GM12878 (cell line): ENCODE results near the gene CTNNA3. TPM values are rescaled to one million over a fixed set of nuclear protein-coding genes. Genes with fewer than 3 reads are reported as not detected.

Experiments
- ATAC-seq: fragments of 200-7000 bp; cut with Tn5 transposase; 3 replicates; pipeline ENCODE4 v1.9.1; 2020; ENCODE audit warnings: mild to moderate bottlenecking, moderate library complexity
- BruUV-seq: library from RNA; stranded (reverse); fragments of 400-500 nt; replicated peaks from 2 replicates; lab custom pipeline; 2021; lab: Mats Ljungman, UMichigan
- CTCF ChIA-PET: fragments of 300-600 bp; sonication (Branson Sonifier 250); formaldehyde crosslinking; extraction: SDS; loops from one replicate; lab custom pipeline; 2021; ENCODE audit warnings: inconsistent platforms; lab: Yijun Ruan, JAX
- POLR2A ChIA-PET: fragments of 350-600 bp; formaldehyde crosslinking; extraction: SDS; loops from one replicate; lab custom pipeline; 2021; ENCODE audit warnings: inconsistent platforms; lab: Charles Lee
- RAD21 ChIA-PET: fragments of 300-600 bp; sonication (Branson Sonifier 250); formaldehyde crosslinking; loops from one replicate; lab custom pipeline; 2023; ENCODE audit warnings: antibody characterized with exemption; ENCODE audit not compliant: unreplicated experiment; lab: Charles Lee
- SMC1A ChIA-PET: fragments of 300-600 bp; sonication (Branson Sonifier 250); formaldehyde crosslinking; loops from one replicate; lab custom pipeline; 2023; ENCODE audit not compliant: unreplicated experiment, uncharacterized antibody; lab: Charles Lee
- DNase-seq: peaks from one replicate; pipeline ENCODE4 v3.0.0-alpha.2; 2011; ENCODE audit warnings: low read depth, low spot score
- FAIRE-seq: peaks from 3 replicates; lab custom pipeline; 2011; peaks lifted over from hg19 to GRCh38; lab: Jason Lieb, UNC
- H2AFZ ChIP-seq: 2 replicates; pipeline ENCODE4 v1.6.0; 2011; ENCODE audit warnings: low read depth, low read length, control low read depth; ENCODE audit not compliant: control insufficient read depth
- H3K27ac ChIP-seq: 2 replicates; pipeline ENCODE4 v1.5.1; 2011; ENCODE audit warnings: control low read depth; ENCODE audit not compliant: control insufficient read depth, insufficient read depth
- H3K27me3 ChIP-seq, 2 experiments: replicated peaks in 1 of 2; 2 replicates each; pipeline versions ENCODE4 v1.6.0 to v1.6.1; 2011; ENCODE audit warnings: low read length in 1 of 2; ENCODE audit not compliant: control insufficient read depth in 2 of 2, insufficient read depth in 2 of 2
- H3K36me3 ChIP-seq, 2 experiments: 2 replicates each; pipeline ENCODE4 v1.5.1; 2011; ENCODE audit warnings: low read length in 1 of 2; ENCODE audit not compliant: control insufficient read depth in 2 of 2, insufficient read depth in 2 of 2
- H3K4me1 ChIP-seq: 2 replicates; pipeline ENCODE4 v1.6.1; 2011; ENCODE audit warnings: mild to moderate bottlenecking, low read length, moderate library complexity, mixed read lengths; ENCODE audit not compliant: control insufficient read depth, insufficient read depth
- H3K4me2 ChIP-seq: 2 replicates; pipeline ENCODE4 v1.6.0; 2011; ENCODE audit warnings: control low read depth; ENCODE audit not compliant: control insufficient read depth, insufficient read depth
- H3K4me3 ChIP-seq: fragments of 200-600 bp; sonication (generic); 2 replicates; pipeline ENCODE4 v1.5.1; 2016
- H3K79me2 ChIP-seq: 2 replicates; pipeline ENCODE4 v1.6.0; 2011; ENCODE audit warnings: low read length; ENCODE audit not compliant: control insufficient read depth, insufficient read depth
- H3K9ac ChIP-seq: 2 replicates; pipeline ENCODE4 v1.8.0; 2011; ENCODE audit warnings: low read length, control low read depth, mixed read lengths; ENCODE audit not compliant: control insufficient read depth, insufficient read depth
- H3K9me3 ChIP-seq: replicated peaks from 3 replicates; pipeline ENCODE4 v1.5.1; 2011; ENCODE audit warnings: mild to moderate bottlenecking, low read length; ENCODE audit not compliant: control insufficient read depth, insufficient read depth
- H4K20me1 ChIP-seq: 2 replicates; pipeline ENCODE4 v1.6.0; 2011; ENCODE audit not compliant: control insufficient read depth, insufficient read depth
- EP300 ChIP-seq, 2 experiments: fragments of 150-350 bp in 1 of 2; IDR thresholded peaks; 2 replicates each; pipeline ENCODE4 v1.6.1; 2011 to 2012; ENCODE audit warnings: low read depth in 2 of 2, low read length in 2 of 2, borderline replicate concordance in 1 of 2, improper control_type of control experiment in 1 of 2, inconsistent platforms in 1 of 2; ENCODE audit not compliant: control insufficient read depth in 1 of 2
- HSF1 ChIP-seq: fragments of 150-350 bp; IDR thresholded peaks from 2 replicates; pipeline ENCODE4 v1.6.1; 2014; ENCODE audit warnings: mild to moderate bottlenecking, low read depth, low read length
- MEF2A ChIP-seq: IDR thresholded peaks from 2 replicates; pipeline ENCODE4 v1.6.1; 2011; ENCODE audit warnings: low read depth, mild to moderate bottlenecking, low read length, moderate library complexity; ENCODE audit not compliant: insufficient read depth
- NKRF ChIP-seq: fragments of 450-650 bp; conservative IDR thresholded peaks from 2 replicates; pipeline ENCODE4 v1.6.1; 2017; ENCODE audit warnings: mild to moderate bottlenecking, moderate library complexity
- PML ChIP-seq: IDR thresholded peaks from 2 replicates; pipeline ENCODE4 v1.6.1; 2012; ENCODE audit warnings: low read length, inconsistent platforms
- POLR2AphosphoS5 ChIP-seq: IDR thresholded peaks from 2 replicates; pipeline ENCODE4 v1.6.1; 2011; ENCODE audit warnings: mild to moderate bottlenecking, low read length, inconsistent platforms
- TCF7 ChIP-seq: IDR thresholded peaks from 2 replicates; pipeline ENCODE4 v1.6.1; 2014; ENCODE audit warnings: antibody characterized with exemption, borderline replicate concordance
- ZNF592 ChIP-seq: fragments of 450-650 bp; IDR thresholded peaks from 2 replicates; pipeline ENCODE4 v1.6.1; 2017; ENCODE audit warnings: mild to moderate bottlenecking, moderate library complexity
- WGBS: methylation state at CpG from one replicate; pipeline ENCODE4 v1.1.6; 2016; ENCODE audit warnings: low lambda C conversion rate; ENCODE audit not compliant: insufficient replicate concordance, insufficient coverage; ENCODE audit errors: missing lambda C conversion rate; 5-methylcytosine and 5-hydroxymethylcytosine counted together
- in situ Hi-C: fragments of 300-500 bp; cut with MboI; formaldehyde crosslinking; loops from 9 replicates; pipeline ENCODE4 v1.14.3; 2018; ENCODE audit warnings: mixed read lengths
- intact Hi-C: fragments of 100-400 bp; cut with micrococcal nuclease; formaldehyde crosslinking; loops from one replicate; pipeline ENCODE4 v1.14.2; 2022; ENCODE audit not compliant: unreplicated experiment
- polyA plus RNA-seq, 11 experiments: library from polyadenylated mRNA; depleted of rRNA in 4 of 11; unstranded in 6 of 11; stranded (reverse) in 5 of 11; fragments of >200 nt; fragmentation: Nextera tagmentation in 4 of 11; fragmentation: Illumina TruSeq in 1 of 11; extraction: Ambion mirVana in 4 of 11; extraction: Trizol in 1 of 11; gene quantifications; 1 replicate in 1 of 11; 2 replicates in 10 of 11; pipeline versions ENCODE4 v1.2.1 to v1.2.3, GENCODE V29; 2011 to 2016; ENCODE audit warnings: inconsistent platforms in 2 of 11, missing spikeins in 2 of 11, low read depth in 1 of 11
- total RNA-seq, 4 experiments: library from RNA; depleted of rRNA in 3 of 4; stranded (reverse); fragments of >200 nt in 3 of 4; fragmentation: Illumina TruSeq in 1 of 4; extraction: Trizol in 1 of 4; gene quantifications; 2 replicates each; pipeline versions ENCODE4 v1.2.1 to v1.2.3, GENCODE V29; 2013 to 2021

Gene CTNNA3
- total and polyA plus RNA-seq, 10 of the 15 experiments (the other 5 are each of a cell fraction or from before 2014, with no cell fraction given): under 0.01 to 4.5 (median 0.22) TPM; not detected in 2

GRCh38 chr10:67622511-67622910 lies 73.5 kb downstream of the CTNNA3 start (continued):
- no peak for TF ChIP-seq ZNF592
- no peak for TF ChIP-seq POLR2AphosphoS5
- no peak for TF ChIP-seq NKRF

- Histone ChIP-seq H3K27me3 (no peaks in the 10 kb centered on the region), H3K9me3 (no peaks in the 10 kb centered on the region), H3K4me1 (no peaks in the 10 kb centered on the region; the same call in 1 of the 2 replicates), H3K36me3 (no peaks in the 10 kb centered on the region), H3K4me3 (no peak overlapping the region), H3K79me2 (no peaks in the 10 kb centered on the region), H2AFZ (no peak overlapping the region), H3K27ac (no peak overlapping the region), H4K20me1 (no peaks in the 10 kb centered on the region), H3K9ac (no peak overlapping the region), H3K4me2 (no peak overlapping the region)
- SMC1A ChIA-PET: interaction anchor here (0.7 to 5.1 kb wide), 9 partner anchors 8 to 157 kb away, joined by 3 to 18 read pairs (median 10); no protein-coding TSS in a partner anchor
- no TSS peak for BruUV-seq
- intact Hi-C loops: no loop called here
- RAD21 ChIA-PET: interaction anchor here (0.8 to 1.6 kb wide), 3 partner anchors 9 to 76 kb away, joined by 4 to 6 read pairs (median 5); no protein-coding TSS in a partner anchor
- ATAC-seq: peak; percentile 91
- in situ Hi-C loops: no loop called here
- POLR2A ChIA-PET: interaction anchor here (0.7 to 1.1 kb wide), 2 partner anchors 13 to 396 kb away, joined by 3 read pairs; no protein-coding TSS in a partner anchor
- CTCF ChIA-PET: interaction anchor here (0.9 to 3.1 kb wide), 6 partner anchors 10 to 167 kb away, joined by 3 to 14 read pairs (median 6); no protein-coding TSS in a partner anchor
- FAIRE-seq: no peak
- DNase-seq: no peak
- 31% methylated on average over 3 of the region's 3 CpGs for WGBS
- TF ChIP-seq PML: no peak
- TF ChIP-seq EP300 (IDR thresholded peaks at IDR 0.05; ENCODE audit: borderline replicate concordance in 1 of 2, control insufficient read depth in 1 of 2, low read depth in 2 of 2, low read length in 2 of 2): no peak
- no peak for TF ChIP-seq HSF1
- no peak for TF ChIP-seq TCF7
- no peak for TF ChIP-seq MEF2A
Measured at GRCh38 chr10:67621834-67622233, 74.2 kb downstream of the CTNNA3 start.
